ENCODE results near the gene TMEM196. TPM values are rescaled to one million over a fixed set of nuclear protein-coding genes. Genes with fewer than 3 reads are reported as not detected.

Gene TMEM196
- total and polyA plus RNA-seq, 7 experiments from 2014 or later: not detected

DNA sequence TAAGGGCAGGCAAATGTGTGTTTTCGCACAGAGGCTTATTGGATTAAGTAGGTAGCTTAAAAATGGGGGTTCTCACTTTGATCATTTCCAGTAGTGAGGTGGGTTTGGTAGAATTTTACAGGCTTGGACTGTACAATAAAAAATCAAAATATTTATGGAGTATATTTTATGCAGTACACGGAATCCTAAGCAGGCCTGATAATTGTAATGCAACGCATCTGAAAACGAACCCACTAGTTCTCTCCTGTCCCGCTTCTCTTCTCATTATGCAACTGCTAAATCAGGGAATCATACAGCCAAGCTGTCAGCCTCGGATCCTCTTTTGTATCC is 64.2 kb downstream of the TMEM196 start:
- Mint-ChIP-seq H3K27me3 (peaks cover 0 to 5% (median 0%) of the 10 kb centered on the region in 5 donors), H3K27ac (peak overlapping the region; percentile 89 to 98 (median 95)), H3K36me3 (peaks cover 0 to under 1% (median 0%) of the 10 kb centered on the region in 5 donors), H3K9me3 (no peaks in the 10 kb centered on the region), H3K4me3 (peak overlapping the region; percentile 95 to 99 (median 97)), H3K4me1 (peaks cover 31 to 64% (median 53%) of the 10 kb centered on the region in 7 donors)
- Histone ChIP-seq H3K4me1 (ENCODE audit: control insufficient read depth in 2 of 2, insufficient read depth in 2 of 2, low read length in 2 of 2) (peaks cover 19 to 23% of the 10 kb centered on the region in 2 donors), H3K27me3 (ENCODE audit: control insufficient read depth in 2 of 2, insufficient read depth in 2 of 2, low read length in 2 of 2) (no peaks in the 10 kb centered on the region), H3K4me3 (ENCODE audit: low read length) (peak overlapping the region; percentile 70), H3K27ac (ENCODE audit: low read depth, low read length) (peak overlapping the region; percentile 77), H3K9me3 (ENCODE audit: control insufficient read depth in 2 of 3, low read length in 3 of 3) (no peaks in the 10 kb centered on the region), H3K36me3 (ENCODE audit: control insufficient read depth in 2 of 3, insufficient read depth in 3 of 3, low read length in 3 of 3) (no peaks in the 10 kb centered on the region)
- no peak for ATAC-seq
- ChIA-PET CTCF (interaction anchor here (1.1 to 2.1 kb wide), 5 partner anchors 9 to 889 kb away, joined by 4 to 8 read pairs (median 4); no protein-coding TSS in a partner anchor), POLR2A (interaction anchor here (0.6 kb wide), 1 partner anchor 1086 kb away, joined by 3 read pairs; no protein-coding TSS in a partner anchor)
- DNase-seq: no peak
- intact Hi-C loops (cut with micrococcal nuclease): loop anchor here (1.0 to 10.0 kb wide), 8 partner anchors 46 to 1774 kb away; partner anchors contain the start of gene SNX13 (in 1 of the 2)

DNA sequence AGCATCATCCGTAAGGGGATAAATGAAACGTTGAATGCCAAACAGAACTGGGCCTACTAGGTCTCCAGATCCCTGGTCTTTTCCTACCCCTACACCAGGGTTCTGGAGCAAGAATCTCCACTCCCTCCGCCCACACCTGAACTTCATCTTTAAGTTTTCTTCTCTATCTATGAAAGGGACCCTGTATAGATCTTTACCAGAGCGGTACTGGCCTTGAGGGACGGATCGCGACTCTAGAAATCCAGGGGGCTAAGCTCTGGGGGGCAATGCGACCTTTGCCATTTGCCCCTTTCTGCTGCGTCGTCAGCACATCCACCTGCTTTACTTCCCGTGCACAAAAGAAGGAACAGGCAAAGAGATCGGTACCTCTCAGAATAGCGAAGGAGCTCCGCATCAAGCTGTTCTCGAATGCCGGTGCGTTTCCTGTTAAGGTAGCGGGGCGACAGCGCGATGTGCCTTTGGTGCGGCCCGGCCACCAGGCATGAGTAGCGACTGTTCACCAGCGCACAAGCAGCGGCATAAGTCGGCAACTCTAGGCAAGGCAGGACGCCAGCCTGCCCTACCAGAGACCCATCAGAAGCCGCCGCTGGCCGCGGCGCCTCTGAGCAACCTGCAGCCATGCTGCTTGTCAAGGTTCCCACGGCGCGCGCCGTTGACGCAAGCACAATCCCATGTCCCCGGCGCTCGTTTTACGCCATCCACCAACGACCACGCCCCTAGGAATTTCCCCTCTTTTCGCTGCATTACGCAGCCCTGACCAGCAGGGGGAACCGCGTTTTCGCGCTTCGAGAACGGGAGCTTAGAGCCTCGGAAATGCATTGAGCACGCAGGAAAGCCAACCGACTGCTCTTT is 64.8 kb downstream of the TMEM196 start, which contains the start of gene POLR1F:
POLR1F (minus strand) TSS at position 641 of the 852 bp plus-strand sequence; CDS start at position 620, 21 bp downstream.
- ChIA-PET CTCF (interaction anchor here (1.1 to 2.1 kb wide), 5 partner anchors 8 to 890 kb away, joined by 4 to 8 read pairs (median 4); no protein-coding TSS in a partner anchor), POLR2A (interaction anchor here (0.6 to 0.9 kb wide), 2 partner anchors 9 to 1087 kb away, joined by 3 to 5 read pairs; no protein-coding TSS in a partner anchor)
- Histone ChIP-seq H3K4me3 (ENCODE audit: low read length) (peak within 1 kb of the TSS; percentile 70), H3K27me3 (ENCODE audit: control insufficient read depth in 2 of 2, insufficient read depth in 2 of 2, low read length in 2 of 2) (no peaks in the 10 kb centered on the region), H3K27ac (ENCODE audit: low read depth, low read length) (peak within 1 kb of the TSS; percentile 77), H3K36me3 (ENCODE audit: control insufficient read depth in 2 of 3, insufficient read depth in 3 of 3, low read length in 3 of 3) (no peaks in the 10 kb centered on the region), H3K4me1 (ENCODE audit: control insufficient read depth in 2 of 2, insufficient read depth in 2 of 2, low read length in 2 of 2) (peaks cover 19 to 23% of the 10 kb centered on the region in 2 donors), H3K9me3 (ENCODE audit: control insufficient read depth in 2 of 3, low read length in 3 of 3) (no peaks in the 10 kb centered on the region)
- ATAC-seq (peak; percentile 98), DNase-seq (peak; percentile 84 to 97 (median 95))
- peaks cover 31 to 66% (median 57%) of the 10 kb centered on the region in 7 donors for H3K4me1 Mint-ChIP-seq
- intact Hi-C loops (cut with micrococcal nuclease): loop anchor here (1.0 to 10.0 kb wide), 8 partner anchors 46 to 1774 kb away; partner anchors contain the start of gene SNX13 (in 1 of the 2)
- no peaks in the 10 kb centered on the region for H3K9me3 Mint-ChIP-seq
- peaks cover 0 to 5% (median 0%) of the 10 kb centered on the region in 5 donors for H3K36me3 Mint-ChIP-seq
- peak within 1 kb of the TSS; percentile 95 to 99 (median 97) for H3K4me3 Mint-ChIP-seq
- H3K27ac Mint-ChIP-seq: peak within 1 kb of the TSS; percentile 89 to 98 (median 95)
- peaks cover 0 to 5% (median 0%) of the 10 kb centered on the region in 5 donors for H3K27me3 Mint-ChIP-seq

DNA sequence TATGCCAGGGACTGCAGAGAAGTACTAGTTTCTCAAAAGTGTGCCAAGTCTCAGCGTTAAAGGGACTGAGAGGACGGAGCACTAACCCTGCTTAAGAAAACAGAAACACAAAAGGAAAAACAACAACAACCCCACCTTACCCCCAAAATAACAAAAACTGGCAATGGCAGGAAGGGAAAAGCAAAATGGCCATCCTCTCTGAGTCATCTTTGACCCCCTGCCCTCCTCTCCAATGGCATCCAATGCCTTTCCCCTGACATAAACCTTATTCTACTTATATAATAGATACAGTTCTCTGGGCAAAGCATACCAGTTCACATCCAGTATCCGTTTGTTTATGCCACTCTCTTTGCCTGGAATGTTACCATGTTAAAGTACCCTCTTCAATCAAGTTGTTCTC is 66.2 kb downstream of the TMEM196 start:
- ATAC-seq: no peak
- CTCF ChIA-PET: no interaction called here

DNA sequence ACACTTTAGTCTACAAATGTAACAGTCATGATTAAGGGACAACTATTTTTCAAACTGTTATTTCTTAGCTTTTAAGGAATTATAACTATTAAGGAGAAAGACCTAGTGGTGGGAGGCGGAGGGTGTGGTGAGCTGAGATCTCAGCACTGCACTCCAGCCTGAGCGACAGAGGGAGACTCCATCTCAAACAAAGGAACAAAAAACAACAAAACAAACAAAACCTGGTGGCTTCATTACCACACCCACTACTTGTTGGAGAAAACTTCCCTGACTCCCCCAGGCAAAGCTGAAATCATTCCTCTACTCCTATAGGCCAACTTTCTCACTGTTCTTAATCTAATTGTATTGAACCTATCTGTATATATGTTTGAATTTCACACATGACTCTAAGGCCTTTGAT is 67.8 kb downstream of the TMEM196 start:
- DNase-seq: no peak
- H3K9me3 ChIP-seq (ENCODE audit: control insufficient read depth in 2 of 3, low read length in 3 of 3): no peaks in the 10 kb centered on the region
- peaks cover 19 to 23% of the 10 kb centered on the region in 2 donors for H3K4me1 ChIP-seq (ENCODE audit: control insufficient read depth in 2 of 2, insufficient read depth in 2 of 2, low read length in 2 of 2)
- Mint-ChIP-seq H3K9me3 (no peaks in the 10 kb centered on the region), H3K36me3 (peaks cover 0 to 25% (median 17%) of the 10 kb centered on the region in 5 donors), H3K27ac (peak overlapping the region in 5 of 9 donors; percentile 21 to 97 (median 60)), H3K4me3 (peak overlapping the region in 2 of 10 donors; percentile 44 to 96), H3K4me1 (peaks cover 31 to 73% (median 59%) of the 10 kb centered on the region in 7 donors), H3K27me3 (no peaks in the 10 kb centered on the region)
- no peaks in the 10 kb centered on the region for H3K27me3 ChIP-seq (ENCODE audit: control insufficient read depth in 2 of 2, insufficient read depth in 2 of 2, low read length in 2 of 2)
- POLR2A ChIA-PET: no interaction called here
- peaks cover 0 to 7% (median 3%) of the 10 kb centered on the region in 3 experiments for H3K36me3 ChIP-seq (ENCODE audit: control insufficient read depth in 2 of 3, insufficient read depth in 3 of 3, low read length in 3 of 3)
- no peak overlapping the region for H3K27ac ChIP-seq (ENCODE audit: low read depth, low read length)
- CTCF ChIA-PET: no interaction called here
- intact Hi-C loops (cut with micrococcal nuclease): loop anchor here (10.0 kb wide), 2 partner anchors 1089 to 1771 kb away; no protein-coding TSS in a partner anchor
- ATAC-seq: no peak
- H3K4me3 ChIP-seq (ENCODE audit: low read length): no peak overlapping the region

More for the DNA sequence above, 66.2 kb downstream of the TMEM196 start:
- Mint-ChIP-seq H3K27me3 (peaks cover 0 to 5% (median 0%) of the 10 kb centered on the region in 5 donors), H3K4me3 (peak overlapping the region; percentile 95 to 99 (median 97)), H3K9me3 (no peaks in the 10 kb centered on the region), H3K36me3 (peaks cover 0 to 14% (median 10%) of the 10 kb centered on the region in 5 donors), H3K4me1 (peaks cover 31 to 65% (median 59%) of the 10 kb centered on the region in 7 donors), H3K27ac (peak overlapping the region in 8 of 9 donors; percentile 68 to 97 (median 94))
- Histone ChIP-seq H3K4me1 (ENCODE audit: control insufficient read depth in 2 of 2, insufficient read depth in 2 of 2, low read length in 2 of 2) (peaks cover 19 to 23% of the 10 kb centered on the region in 2 donors), H3K9me3 (ENCODE audit: control insufficient read depth in 2 of 3, low read length in 3 of 3) (no peaks in the 10 kb centered on the region), H3K27ac (ENCODE audit: low read depth, low read length) (no peak overlapping the region), H3K27me3 (ENCODE audit: control insufficient read depth in 2 of 2, insufficient read depth in 2 of 2, low read length in 2 of 2) (no peaks in the 10 kb centered on the region), H3K4me3 (ENCODE audit: low read length) (peak overlapping the region; percentile 70), H3K36me3 (ENCODE audit: control insufficient read depth in 2 of 3, insufficient read depth in 3 of 3, low read length in 3 of 3) (peaks cover 0 to 4% (median 3%) of the 10 kb centered on the region in 3 experiments)
- DNase-seq: no peak
- intact Hi-C loops (cut with micrococcal nuclease): loop anchor here (10.0 kb wide), 2 partner anchors 1088 to 1772 kb away; no protein-coding TSS in a partner anchor
- POLR2A ChIA-PET: no interaction called here

DNA sequence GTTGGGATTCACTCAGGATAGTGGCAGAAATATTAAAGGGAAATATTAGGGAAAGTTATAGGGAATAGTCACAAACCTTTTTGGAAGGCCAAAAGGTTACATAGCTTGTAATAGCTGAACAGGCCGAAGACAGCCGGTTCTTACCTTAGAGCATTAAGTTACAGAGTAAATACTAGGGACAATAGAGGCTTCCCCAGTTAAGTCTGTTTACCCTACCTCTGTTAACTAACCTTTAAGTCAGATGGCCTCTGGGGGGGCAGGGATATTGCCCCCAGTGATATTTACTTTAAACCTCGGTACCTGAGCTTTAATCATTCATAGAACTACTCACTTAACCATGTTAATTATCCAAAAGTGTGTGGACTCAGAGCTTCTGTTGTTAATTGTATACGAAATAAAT is 71.9 kb downstream of the TMEM196 start:
- H3K9me3 ChIP-seq (ENCODE audit: control insufficient read depth in 2 of 3, low read length in 3 of 3): no peaks in the 10 kb centered on the region
- Mint-ChIP-seq H3K36me3 (peaks cover 4 to 45% (median 19%) of the 10 kb centered on the region in 5 donors), H3K4me1 (peaks cover 4 to 38% (median 22%) of the 10 kb centered on the region in 7 donors), H3K27ac (no peak overlapping the region), H3K27me3 (no peaks in the 10 kb centered on the region), H3K4me3 (no peak overlapping the region), H3K9me3 (no peaks in the 10 kb centered on the region)
- H3K36me3 ChIP-seq (ENCODE audit: control insufficient read depth in 2 of 3, insufficient read depth in 3 of 3, low read length in 3 of 3): peaks cover 0 to 18% (median 3%) of the 10 kb centered on the region in 3 experiments
- H3K4me3 ChIP-seq (ENCODE audit: low read length): no peak overlapping the region
- DNase-seq (no peak), ATAC-seq (no peak)
- no peaks in the 10 kb centered on the region for H3K4me1 ChIP-seq (ENCODE audit: control insufficient read depth in 2 of 2, insufficient read depth in 2 of 2, low read length in 2 of 2)
- ChIA-PET POLR2A (no interaction called here), CTCF (no interaction called here)
- intact Hi-C loops (cut with micrococcal nuclease): loop anchor here (10.0 kb wide), 2 partner anchors 1093 to 1767 kb away; no protein-coding TSS in a partner anchor
- no peak overlapping the region for H3K27ac ChIP-seq (ENCODE audit: low read depth, low read length)
- H3K27me3 ChIP-seq (ENCODE audit: control insufficient read depth in 2 of 2, insufficient read depth in 2 of 2, low read length in 2 of 2): no peaks in the 10 kb centered on the region

DNA sequence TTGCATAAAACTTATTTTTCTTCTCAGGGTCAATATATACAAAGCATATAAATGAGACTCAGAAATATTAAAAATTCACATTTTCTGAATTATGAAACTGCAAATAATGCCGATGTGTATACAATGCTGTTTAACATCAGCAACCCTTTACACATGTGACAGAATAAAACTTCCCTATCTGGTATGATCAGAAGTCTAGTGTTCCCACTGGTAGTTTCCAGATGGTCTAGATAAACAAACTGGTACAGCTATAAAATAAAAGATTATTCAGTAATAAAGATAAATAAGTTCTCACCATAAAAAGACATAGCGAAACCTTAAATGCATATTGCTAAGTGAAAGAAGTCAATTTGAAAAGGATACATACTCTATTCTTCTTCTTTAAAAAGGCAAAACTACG is 72.5 kb downstream of the TMEM196 start:
- no peaks in the 10 kb centered on the region for H3K27me3 Mint-ChIP-seq
- no peaks in the 10 kb centered on the region for H3K9me3 Mint-ChIP-seq
- Histone ChIP-seq H3K4me1 (ENCODE audit: control insufficient read depth in 2 of 2, insufficient read depth in 2 of 2, low read length in 2 of 2) (no peaks in the 10 kb centered on the region), H3K4me3 (ENCODE audit: low read length) (no peak overlapping the region), H3K27me3 (ENCODE audit: control insufficient read depth in 2 of 2, insufficient read depth in 2 of 2, low read length in 2 of 2) (no peaks in the 10 kb centered on the region), H3K27ac (ENCODE audit: low read depth, low read length) (no peak overlapping the region), H3K9me3 (ENCODE audit: control insufficient read depth in 2 of 3, low read length in 3 of 3) (no peaks in the 10 kb centered on the region), H3K36me3 (ENCODE audit: control insufficient read depth in 2 of 3, insufficient read depth in 3 of 3, low read length in 3 of 3) (peaks cover 0 to 18% (median 3%) of the 10 kb centered on the region in 3 experiments)
- CTCF ChIA-PET: interaction anchor here (1.0 to 1.6 kb wide), 2 partner anchors 8 to 12 kb away, joined by 4 to 10 read pairs; partner anchors contain the start of gene POLR1F
- H3K36me3 Mint-ChIP-seq: peaks cover 4 to 48% (median 19%) of the 10 kb centered on the region in 5 donors
- H3K27ac Mint-ChIP-seq: peak overlapping the region in 1 of 9 donors; percentile 22
- H3K4me3 Mint-ChIP-seq: no peak overlapping the region
- POLR2A ChIA-PET: no interaction called here
- DNase-seq (no peak), ATAC-seq (no peak)
- peaks cover 4 to 33% (median 17%) of the 10 kb centered on the region in 7 donors for H3K4me1 Mint-ChIP-seq
- intact Hi-C loops (cut with micrococcal nuclease): loop anchor here (10.0 kb wide), 2 partner anchors 1094 to 1766 kb away; no protein-coding TSS in a partner anchor

Data from naive thymus-derived CD4-positive, alpha-beta T cell (primary cell).